H1 (cell line): ENCODE measurements around the gene VDAC2. TPM values are rescaled to one million over a fixed set of nuclear protein-coding genes. Genes with fewer than 3 reads are reported as not detected.

Source experiments
- CTCF ChIA-PET: fragments of 300-600 bp; sonication (Branson Sonifier 250); formaldehyde crosslinking; loops from one replicate; lab custom pipeline; 2021; ENCODE audit not compliant: partially characterized antibody; lab: Charles Lee
- POLR2A ChIA-PET: fragments of 300-600 bp; sonication (Branson Sonifier 250); formaldehyde crosslinking; loops from one replicate; lab custom pipeline; 2021; ENCODE audit warnings: inconsistent platforms; ENCODE audit not compliant: partially characterized antibody; lab: Charles Lee
- DNase-seq, 2 experiments: peaks; one replicate each; pipeline versions ENCODE4 v3.0.0 to v3.0.0-alpha.2; 2010 to 2022; ENCODE audit warnings: low spot score in 2 of 2, low read depth in 1 of 2, mixed read lengths in 1 of 2
- FAIRE-seq: peaks from 2 replicates; lab custom pipeline; 2011; peaks lifted over from hg19 to GRCh38; lab: Jason Lieb, UNC
- H2AFZ ChIP-seq: 2 replicates; pipeline ENCODE4 v1.8.1; 2012; ENCODE audit warnings: low read length, inconsistent platforms
- H2AK5ac ChIP-seq: 2 replicates; pipeline ENCODE4 v1.6.1; 2013; ENCODE audit warnings: low read depth, low read length
- H2BK120ac ChIP-seq: replicated peaks from 2 replicates; pipeline ENCODE3; 2013; ENCODE audit warnings: low read depth, low read length, inconsistent platforms
- H2BK12ac ChIP-seq: 2 replicates; pipeline ENCODE4 v1.6.1; 2013; ENCODE audit warnings: low read depth, low read length
- H2BK15ac ChIP-seq: 2 replicates; pipeline ENCODE4 v1.6.1; 2013; ENCODE audit warnings: low read length
- H2BK20ac ChIP-seq: 2 replicates; pipeline ENCODE4 v1.6.1; 2013; ENCODE audit warnings: low read length
- H2BK5ac ChIP-seq: 2 replicates; pipeline ENCODE4 v1.6.1; 2013; ENCODE audit warnings: low read depth, low read length
- H3K14ac ChIP-seq: 2 replicates; pipeline ENCODE4 v1.6.1; 2013; ENCODE audit warnings: inconsistent platforms; ENCODE audit not compliant: insufficient read length
- H3K18ac ChIP-seq: 2 replicates; pipeline ENCODE4 v1.6.1; 2013; ENCODE audit warnings: low read length; ENCODE audit errors: extremely low read depth
- H3K23ac ChIP-seq: 2 replicates; pipeline ENCODE4 v1.6.1; 2013; ENCODE audit warnings: inconsistent platforms; ENCODE audit not compliant: insufficient read length
- H3K23me2 ChIP-seq: 2 replicates; pipeline ENCODE4 v1.6.1; 2013; ENCODE audit warnings: low read depth, low read length
- H3K27ac ChIP-seq: 2 replicates; pipeline ENCODE4 v1.6.1; 2011; ENCODE audit warnings: low read depth, low read length, inconsistent platforms
- H3K27me3 ChIP-seq, 4 experiments: replicated peaks in 1 of 4; 1 replicate in 1 of 4; 2 replicates in 3 of 4; pipeline versions ENCODE4 v1.6.1 to v1.8.1; 2011 to 2013; ENCODE audit warnings: low read length in 3 of 4, mild to moderate bottlenecking in 3 of 4, inconsistent platforms in 2 of 4, mixed read lengths in 2 of 4, moderate library complexity in 1 of 4; ENCODE audit not compliant: control insufficient read depth in 3 of 4, insufficient read depth in 3 of 4; ENCODE audit errors: extremely low read depth in 1 of 4
- H3K36me3 ChIP-seq, 4 experiments: 2 replicates each; pipeline versions ENCODE4 v1.6.1 to v1.8.1; 2011 to 2013; ENCODE audit warnings: mild to moderate bottlenecking in 4 of 4, low read length in 3 of 4, moderate library complexity in 2 of 4, control low read depth in 1 of 4, inconsistent platforms in 1 of 4; ENCODE audit not compliant: insufficient read depth in 4 of 4, control insufficient read depth in 2 of 4
- H3K4ac ChIP-seq: replicated peaks from 2 replicates; pipeline ENCODE3; 2013; ENCODE audit warnings: low read length, low read depth, mixed read lengths, inconsistent platforms; ENCODE audit not compliant: insufficient read length
- H3K4me1 ChIP-seq, 4 experiments: replicated peaks in 1 of 4; 1 replicate in 1 of 4; 2 replicates in 3 of 4; pipeline versions ENCODE4 v1.6.1 to v1.8.1; 2011 to 2013; ENCODE audit warnings: low read length in 3 of 4, inconsistent platforms in 2 of 4, mixed read lengths in 1 of 4; ENCODE audit not compliant: insufficient read depth in 4 of 4, control insufficient read depth in 3 of 4
- H3K4me2 ChIP-seq, 2 experiments: 2 replicates each; pipeline versions ENCODE4 v1.6.1 to v1.8.1; 2011 to 2013; ENCODE audit warnings: low read depth in 2 of 2, low read length in 2 of 2, control low read depth in 1 of 2, inconsistent platforms in 1 of 2, mild to moderate bottlenecking in 1 of 2; ENCODE audit not compliant: insufficient read depth in 1 of 2
- H3K4me3 ChIP-seq, 4 experiments: fragments of 200-600, 300-600 bp in 1 of 4; sonication (generic), shearing (Covaris generic), sonication (Bioruptor Twin) in 1 of 4; 2 replicates each; pipeline versions ENCODE4 v1.5.1 to v1.8.1; 2011 to 2016; ENCODE audit warnings: low read length in 4 of 4, low read depth in 3 of 4, control low read depth in 2 of 4, inconsistent platforms in 2 of 4, mild to moderate bottlenecking in 2 of 4, mixed read lengths in 1 of 4, moderate library complexity in 1 of 4; ENCODE audit not compliant: insufficient read depth in 2 of 4; ENCODE audit errors: extremely low read depth in 1 of 4
- H3K56ac ChIP-seq: replicated peaks from 2 replicates; pipeline ENCODE3; 2013; ENCODE audit warnings: low read depth, mild to moderate bottlenecking, mixed read lengths, low read length, inconsistent platforms; ENCODE audit not compliant: insufficient read length
- H3K79me1 ChIP-seq: 2 replicates; pipeline ENCODE4 v1.6.1; 2013; ENCODE audit warnings: low read depth, low read length, control low read depth
- H3K79me2 ChIP-seq, 2 experiments: 2 replicates each; pipeline versions ENCODE4 v1.6.1 to v1.8.1; 2012 to 2013; ENCODE audit warnings: low read length in 2 of 2, mild to moderate bottlenecking in 2 of 2, inconsistent platforms in 1 of 2; ENCODE audit not compliant: insufficient read depth in 2 of 2, control insufficient read depth in 1 of 2
- H3K9ac ChIP-seq, 4 experiments: replicated peaks in 1 of 4; 1 replicate in 1 of 4; 2 replicates in 3 of 4; pipeline versions ENCODE4 v1.6.1 to v1.8.1; 2011 to 2013; ENCODE audit warnings: low read depth in 3 of 4, low read length in 3 of 4, control low read depth in 2 of 4, mild to moderate bottlenecking in 2 of 4, moderate library complexity in 2 of 4, inconsistent platforms in 1 of 4; ENCODE audit errors: extremely low read depth in 1 of 4
- H3K9me3 ChIP-seq, 2 experiments: 2 replicates each; pipeline versions ENCODE4 v1.6.1 to v1.8.1; 2012 to 2013; ENCODE audit warnings: mild to moderate bottlenecking in 2 of 2, moderate library complexity in 2 of 2, control low read depth in 1 of 2, inconsistent platforms in 1 of 2, low read depth in 1 of 2, low read length in 1 of 2, mixed read lengths in 1 of 2; ENCODE audit not compliant: insufficient read depth in 2 of 2
- H4K20me1 ChIP-seq, 2 experiments: replicated peaks in 1 of 2; 2 replicates each; pipeline versions ENCODE3 to v1.8.1; 2011 to 2013; ENCODE audit warnings: inconsistent platforms in 2 of 2, low read length in 2 of 2, mild to moderate bottlenecking in 1 of 2; ENCODE audit not compliant: insufficient read depth in 2 of 2, control insufficient read depth in 1 of 2
- H4K5ac ChIP-seq: 2 replicates; pipeline ENCODE4 v1.6.1; 2013; ENCODE audit warnings: low read length, low read depth, mixed read lengths, inconsistent platforms; ENCODE audit not compliant: insufficient read length
- H4K8ac ChIP-seq: 2 replicates; pipeline ENCODE4 v1.8.0; 2013; ENCODE audit warnings: mild to moderate bottlenecking, moderate library complexity, low read length, inconsistent platforms; ENCODE audit not compliant: insufficient read depth; ENCODE audit errors: extremely low read depth
- H4K91ac ChIP-seq: replicated peaks from 2 replicates; pipeline ENCODE3; 2013; ENCODE audit warnings: low read length, mixed read lengths, inconsistent platforms; ENCODE audit not compliant: insufficient read length
- EP300 ChIP-seq, 2 experiments: IDR thresholded peaks; 1 replicate in 1 of 2; 2 replicates in 1 of 2; pipeline ENCODE4 v1.6.1; 2011 to 2012; ENCODE audit warnings: low read depth in 2 of 2, low read length in 2 of 2, mild to moderate bottlenecking in 2 of 2, borderline replicate concordance in 1 of 2, inconsistent platforms in 1 of 2, moderate library complexity in 1 of 2
- HDAC2 ChIP-seq, 2 experiments: fragments of 300-600 bp in 1 of 2; sonication (generic) in 1 of 2; IDR thresholded peaks; 2 replicates each; pipeline ENCODE4 v1.6.1; 2011 to 2012; ENCODE audit warnings: low read depth in 2 of 2, low read length in 2 of 2, mild to moderate bottlenecking in 2 of 2, moderate library complexity in 2 of 2, borderline replicate concordance in 1 of 2, inconsistent platforms in 1 of 2
- TCF12 ChIP-seq: IDR thresholded peaks from 2 replicates; pipeline ENCODE4 v1.6.1; 2011; ENCODE audit warnings: low read depth, mild to moderate bottlenecking, low read length
- WGBS, 2 experiments: shearing (Covaris generic) in 1 of 2; methylation state at CpG; one replicate each; pipeline versions ENCODE4 v1.1.6 to v1.1.7; 2013 to 2015; ENCODE audit warnings: low lambda C conversion rate in 2 of 2, mixed read lengths in 2 of 2, inconsistent platforms in 1 of 2, low coverage in 1 of 2, missing lambda C conversion rate in 1 of 2; ENCODE audit not compliant: insufficient replicate concordance in 2 of 2, insufficient coverage in 1 of 2, insufficient read length in 1 of 2; ENCODE audit errors: extremely low coverage in 1 of 2, missing lambda C conversion rate in 1 of 2; 5-methylcytosine and 5-hydroxymethylcytosine counted together
- polyA plus RNA-seq, 7 experiments: library from polyadenylated mRNA; depleted of rRNA in 3 of 7; stranded (reverse) in 5 of 7; unstranded in 2 of 7; fragments of >200 nt in 5 of 7; fragments of 200-250 nt in 2 of 7; gene quantifications; 1 replicate in 5 of 7; 2 replicates in 1 of 7; 4 replicates in 1 of 7; pipeline versions ENCODE4 v1.2.1 to v1.2.3, GENCODE V29; 2011 to 2013; ENCODE audit warnings: missing spikeins in 2 of 7, mixed read lengths in 2 of 7
- total RNA-seq: library from RNA; stranded (reverse); fragmentation: NEBNext Ultra II Directional; extraction: Animal tissue kit (Norgen Biotek cat#: 25700); gene quantifications from 2 replicates; pipeline ENCODE4 v1.2.1, GENCODE V29; 2021
- TF ChIP-seq, protein P1 (sequence below): IDR thresholded peaks from 2 replicates; pipeline ENCODE4 v1.6.1; 2011; ENCODE audit warnings: low read depth, mild to moderate bottlenecking, low read length; ENCODE audit not compliant: insufficient read depth
- TF ChIP-seq, protein P2 (sequence below): IDR thresholded peaks from 2 replicates; pipeline ENCODE4 v1.6.1; 2012; ENCODE audit warnings: low read length, inconsistent platforms

The VDAC2 gene
- total and polyA plus RNA-seq, 2 of the 8 experiments (the other 6 are each of a cell fraction or from before 2014, with no cell fraction given) = 89.8 to 284 TPM

DNA sequence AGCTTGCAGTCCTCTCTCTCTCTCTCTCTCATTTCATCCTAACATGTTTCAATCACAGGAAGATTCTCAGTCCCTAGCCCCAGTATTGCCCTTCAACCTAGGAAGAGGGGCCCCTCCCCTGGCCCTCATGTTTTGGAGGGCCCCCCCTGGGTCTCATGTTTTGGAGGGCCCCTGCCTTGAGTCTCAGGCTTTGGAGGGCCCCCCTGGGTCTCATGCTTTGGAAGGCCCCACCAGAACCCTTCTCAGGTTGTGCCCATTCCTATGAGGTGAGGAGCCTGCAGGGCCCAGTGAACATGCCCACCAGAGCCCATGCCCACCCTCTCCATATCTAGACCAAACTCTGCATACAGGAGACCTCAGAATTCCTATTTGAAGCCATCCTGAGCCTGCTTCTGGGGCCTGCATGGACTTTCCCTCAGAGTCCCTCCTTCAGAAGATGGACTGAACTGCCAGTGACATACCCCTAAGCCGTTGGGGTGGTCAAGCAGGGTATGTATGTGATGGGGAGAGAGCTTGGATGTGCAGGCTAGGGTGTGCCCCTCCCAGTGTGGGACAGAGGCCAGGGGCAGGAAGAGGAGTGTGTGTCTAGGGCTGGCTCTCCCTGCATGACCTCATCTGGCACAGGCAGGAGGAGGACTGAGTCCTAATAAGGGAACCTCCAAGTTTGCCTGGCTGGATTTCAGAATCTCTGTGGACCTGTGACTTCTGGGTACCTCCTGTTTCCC lies 8.1 kb upstream of the VDAC2 start:
- TF ChIP-seq HDAC2 (IDR thresholded peaks at IDR 0.05; ENCODE audit: borderline replicate concordance in 1 of 2, low read depth in 2 of 2, low read length in 2 of 2) (no peak), EP300 (IDR thresholded peaks at IDR 0.05; ENCODE audit: borderline replicate concordance in 1 of 2, low read depth in 2 of 2, low read length in 2 of 2) (no peak), TCF12 (no peak)
- TF ChIP-seq, protein P1, sequence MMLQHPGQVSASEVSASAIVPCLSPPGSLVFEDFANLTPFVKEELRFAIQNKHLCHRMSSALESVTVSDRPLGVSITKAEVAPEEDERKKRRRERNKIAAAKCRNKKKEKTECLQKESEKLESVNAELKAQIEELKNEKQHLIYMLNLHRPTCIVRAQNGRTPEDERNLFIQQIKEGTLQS = no peak
- TF ChIP-seq, protein P2, sequence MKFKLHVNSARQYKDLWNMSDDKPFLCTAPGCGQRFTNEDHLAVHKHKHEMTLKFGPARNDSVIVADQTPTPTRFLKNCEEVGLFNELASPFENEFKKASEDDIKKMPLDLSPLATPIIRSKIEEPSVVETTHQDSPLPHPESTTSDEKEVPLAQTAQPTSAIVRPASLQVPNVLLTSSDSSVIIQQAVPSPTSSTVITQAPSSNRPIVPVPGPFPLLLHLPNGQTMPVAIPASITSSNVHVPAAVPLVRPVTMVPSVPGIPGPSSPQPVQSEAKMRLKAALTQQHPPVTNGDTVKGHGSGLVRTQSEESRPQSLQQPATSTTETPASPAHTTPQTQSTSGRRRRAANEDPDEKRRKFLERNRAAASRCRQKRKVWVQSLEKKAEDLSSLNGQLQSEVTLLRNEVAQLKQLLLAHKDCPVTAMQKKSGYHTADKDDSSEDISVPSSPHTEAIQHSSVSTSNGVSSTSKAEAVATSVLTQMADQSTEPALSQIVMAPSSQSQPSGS = no peak
- no peak overlapping the region for H4K5ac ChIP-seq
- H2AK5ac ChIP-seq = no peak overlapping the region
- no peak overlapping the region for H4K8ac ChIP-seq
- no peaks in the 10 kb centered on the region for H4K20me1 ChIP-seq
- H2BK12ac ChIP-seq = no peak overlapping the region
- peaks cover under 1 to 6% (median 3%) of the 10 kb centered on the region in 4 experiments for H3K4me1 ChIP-seq
- ChIA-PET POLR2A (interaction anchor here (0.6 to 36.7 kb wide), 3 partner anchors 9 to 1591 kb away, joined by 3 to 801 read pairs (median 34); partner anchors contain the start of genes COMTD1 and VDAC2), CTCF (interaction anchor here (0.6 to 2.9 kb wide), 4 partner anchors 14 to 244 kb away, joined by 3 to 11 read pairs (median 4); no protein-coding TSS in a partner anchor)
- H3K14ac ChIP-seq = no peak overlapping the region
- no peak overlapping the region for H2BK20ac ChIP-seq
- no peak overlapping the region for H2BK5ac ChIP-seq
- no peaks in the 10 kb centered on the region for H3K23me2 ChIP-seq
- H2AFZ ChIP-seq = no peak overlapping the region
- DNase-seq = no peak
- no peak overlapping the region for H3K23ac ChIP-seq
- H3K56ac ChIP-seq = no peak overlapping the region
- H3K18ac ChIP-seq = no peak overlapping the region
- H3K79me1 ChIP-seq = no peaks in the 10 kb centered on the region
- H3K4ac ChIP-seq = no peak overlapping the region
- no peak overlapping the region for H2BK120ac ChIP-seq
- no peak for FAIRE-seq
- no peaks in the 10 kb centered on the region for H3K79me2 ChIP-seq
- H2BK15ac ChIP-seq = no peak overlapping the region
- H3K36me3 ChIP-seq = no peaks in the 10 kb centered on the region
- H3K4me3 ChIP-seq = no peak overlapping the region
- no peak overlapping the region for H3K27ac ChIP-seq
- no peaks in the 10 kb centered on the region for H3K9me3 ChIP-seq
- peak overlapping the region; percentile 19 for H4K91ac ChIP-seq
- no peak overlapping the region; a peak in 1 of 7 replicates for H3K9ac ChIP-seq
- 89% methylated on average over 1 of the region's 1 CpG; no CpG with 5 or more reads in 1 of the 2 experiments for WGBS, 2 experiments
- H3K27me3 ChIP-seq = no peaks in the 10 kb centered on the region
- H3K4me2 ChIP-seq = no peak overlapping the region
